HEK293 (cell line): ENCODE data around the gene PPP1R1B.

Experiments used
- GLIS2 ChIP-seq: fragments of 450-650 bp; formaldehyde crosslinking; IDR thresholded peaks from 2 replicates; pipeline ENCODE4 v1.5.1; 2016; ENCODE audit warnings: missing biosample characterization, missing genetic modification characterization
- HOXC10 ChIP-seq: sonication (generic); formaldehyde crosslinking; IDR thresholded peaks from 2 replicates; pipeline ENCODE4 v1.8.1; 2023; ENCODE audit warnings: mild to moderate bottlenecking, missing genetic modification reagents
- MZF1 ChIP-seq: fragments of 450-650 bp; formaldehyde crosslinking; IDR thresholded peaks from 2 replicates; pipeline ENCODE4 v1.5.1; 2017; ENCODE audit warnings: missing biosample characterization, missing genetic modification characterization, borderline replicate concordance
- RBAK ChIP-seq: fragments of 450-650 bp; formaldehyde crosslinking; IDR thresholded peaks from 2 replicates; pipeline ENCODE4 v1.5.1; 2016; ENCODE audit warnings: missing biosample characterization, missing genetic modification characterization
- ZBTB17 ChIP-seq: fragments of 450-650 bp; formaldehyde crosslinking; IDR thresholded peaks from 2 replicates; pipeline ENCODE4 v1.5.1; 2016; ENCODE audit warnings: missing biosample characterization, missing genetic modification characterization
- ZBTB7A ChIP-seq: fragments of 450-650 bp; formaldehyde crosslinking; IDR thresholded peaks from 2 replicates; pipeline ENCODE4 v1.5.1; 2016; ENCODE audit warnings: low read depth, missing biosample characterization, missing genetic modification characterization
- ZFP3 ChIP-seq: fragments of 450-650 bp; formaldehyde crosslinking; IDR thresholded peaks from 2 replicates; pipeline ENCODE4 v1.5.1; 2016; ENCODE audit warnings: low read depth, missing biosample characterization, missing genetic modification characterization
- ZNF23 ChIP-seq: fragments of 450-650 bp; formaldehyde crosslinking; IDR thresholded peaks from 2 replicates; pipeline ENCODE4 v1.5.1; 2016; ENCODE audit warnings: missing biosample characterization, missing genetic modification characterization, borderline replicate concordance
- ZNF37A ChIP-seq: fragments of 450-650 bp; IDR thresholded peaks from 2 replicates; pipeline ENCODE4 v1.5.1; 2018; ENCODE audit warnings: missing biosample characterization, missing genetic modification characterization
- ZNF404 ChIP-seq: fragments of 450-650 bp; formaldehyde crosslinking; IDR thresholded peaks from 2 replicates; pipeline ENCODE4 v1.5.1; 2017; ENCODE audit warnings: missing biosample characterization, missing genetic modification characterization
- ZNF423 ChIP-seq: fragments of 450-650 bp; formaldehyde crosslinking; IDR thresholded peaks from 2 replicates; pipeline ENCODE4 v1.5.1; 2016; ENCODE audit warnings: missing biosample characterization, missing genetic modification characterization
- ZNF510 ChIP-seq: fragments of 450-650 bp; formaldehyde crosslinking; IDR thresholded peaks from 2 replicates; pipeline ENCODE4 v1.5.1; 2018; ENCODE audit warnings: mild to moderate bottlenecking, missing genetic modification characterization, missing biosample characterization; ENCODE audit not compliant: insufficient replicate concordance
- ZNF600 ChIP-seq: fragments of 450-650 bp; formaldehyde crosslinking; IDR thresholded peaks from 2 replicates; pipeline ENCODE4 v1.5.1; 2016; ENCODE audit warnings: missing biosample characterization, missing genetic modification characterization
- ZNF621 ChIP-seq: fragments of 450-650 bp; formaldehyde crosslinking; IDR thresholded peaks from 2 replicates; pipeline ENCODE4 v1.5.1; 2017; ENCODE audit warnings: missing biosample characterization, missing genetic modification characterization
- ZNF692 ChIP-seq: fragments of 450-650 bp; formaldehyde crosslinking; IDR thresholded peaks from 2 replicates; pipeline ENCODE4 v1.5.1; 2016; ENCODE audit warnings: missing biosample characterization, missing genetic modification characterization
- ZNF76 ChIP-seq: fragments of 450-650 bp; formaldehyde crosslinking; IDR thresholded peaks from 2 replicates; pipeline ENCODE4; 2016; ENCODE audit warnings: low read depth, missing biosample characterization, missing genetic modification characterization, borderline replicate concordance
- TF ChIP-seq, protein P1 (sequence below): fragments of 450-650 bp; formaldehyde crosslinking; IDR thresholded peaks from 2 replicates; pipeline ENCODE4 v1.5.1; 2017; ENCODE audit warnings: missing biosample characterization, missing genetic modification characterization
- TF ChIP-seq, protein P2 (sequence below): fragments of 450-650 bp; formaldehyde crosslinking; IDR thresholded peaks from 2 replicates; pipeline ENCODE4 v1.5.1; 2016; ENCODE audit warnings: missing biosample characterization, missing genetic modification characterization
- TF ChIP-seq, protein P3 (sequence below): fragments of 450-650 bp; formaldehyde crosslinking; IDR thresholded peaks from 2 replicates; pipeline ENCODE4 v1.5.0; 2017; ENCODE audit warnings: missing biosample characterization, missing genetic modification characterization, borderline replicate concordance
- TF ChIP-seq, protein P4 (sequence below): fragments of 450-650 bp; formaldehyde crosslinking; IDR thresholded peaks from 2 replicates; pipeline ENCODE4 v1.5.1; 2017; ENCODE audit warnings: missing biosample characterization, missing genetic modification characterization

Gene PPP1R1B

GRCh38 chr17:39621523-39622379 is 5.0 kb upstream of the PPP1R1B start (continued):
- TF ChIP-seq, protein P1, sequence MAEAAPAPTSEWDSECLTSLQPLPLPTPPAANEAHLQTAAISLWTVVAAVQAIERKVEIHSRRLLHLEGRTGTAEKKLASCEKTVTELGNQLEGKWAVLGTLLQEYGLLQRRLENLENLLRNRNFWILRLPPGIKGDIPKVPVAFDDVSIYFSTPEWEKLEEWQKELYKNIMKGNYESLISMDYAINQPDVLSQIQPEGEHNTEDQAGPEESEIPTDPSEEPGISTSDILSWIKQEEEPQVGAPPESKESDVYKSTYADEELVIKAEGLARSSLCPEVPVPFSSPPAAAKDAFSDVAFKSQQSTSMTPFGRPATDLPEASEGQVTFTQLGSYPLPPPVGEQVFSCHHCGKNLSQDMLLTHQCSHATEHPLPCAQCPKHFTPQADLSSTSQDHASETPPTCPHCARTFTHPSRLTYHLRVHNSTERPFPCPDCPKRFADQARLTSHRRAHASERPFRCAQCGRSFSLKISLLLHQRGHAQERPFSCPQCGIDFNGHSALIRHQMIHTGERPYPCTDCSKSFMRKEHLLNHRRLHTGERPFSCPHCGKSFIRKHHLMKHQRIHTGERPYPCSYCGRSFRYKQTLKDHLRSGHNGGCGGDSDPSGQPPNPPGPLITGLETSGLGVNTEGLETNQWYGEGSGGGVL: no peak
- peak; percentile 80 for TF ChIP-seq ZBTB17 (tag by site-specific recombination)
- 0 out of 2 replicates have a peak, but pooled peaks have one; percentile 41 for TF ChIP-seq ZNF692 (tag by site-specific recombination)
- TF ChIP-seq ZBTB7A (tag by site-specific recombination): 0 out of 2 replicates have a peak, but pooled peaks have one; percentile 24
- TF ChIP-seq ZNF76 (tag by site-specific recombination): peak; percentile 27; the same call in 1 of the 2 replicates
- peak; percentile 57 for TF ChIP-seq ZNF600 (tag by site-specific recombination)
- TF ChIP-seq, protein P2, sequence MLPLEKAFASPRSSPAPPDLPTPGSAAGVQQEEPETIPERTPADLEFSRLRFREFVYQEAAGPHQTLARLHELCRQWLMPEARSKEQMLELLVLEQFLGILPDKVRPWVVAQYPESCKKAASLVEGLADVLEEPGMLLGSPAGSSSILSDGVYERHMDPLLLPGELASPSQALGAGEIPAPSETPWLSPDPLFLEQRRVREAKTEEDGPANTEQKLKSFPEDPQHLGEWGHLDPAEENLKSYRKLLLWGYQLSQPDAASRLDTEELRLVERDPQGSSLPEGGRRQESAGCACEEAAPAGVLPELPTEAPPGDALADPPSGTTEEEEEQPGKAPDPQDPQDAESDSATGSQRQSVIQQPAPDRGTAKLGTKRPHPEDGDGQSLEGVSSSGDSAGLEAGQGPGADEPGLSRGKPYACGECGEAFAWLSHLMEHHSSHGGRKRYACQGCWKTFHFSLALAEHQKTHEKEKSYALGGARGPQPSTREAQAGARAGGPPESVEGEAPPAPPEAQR (tag by site-specific recombination): no peak
- TF ChIP-seq, protein P3, sequence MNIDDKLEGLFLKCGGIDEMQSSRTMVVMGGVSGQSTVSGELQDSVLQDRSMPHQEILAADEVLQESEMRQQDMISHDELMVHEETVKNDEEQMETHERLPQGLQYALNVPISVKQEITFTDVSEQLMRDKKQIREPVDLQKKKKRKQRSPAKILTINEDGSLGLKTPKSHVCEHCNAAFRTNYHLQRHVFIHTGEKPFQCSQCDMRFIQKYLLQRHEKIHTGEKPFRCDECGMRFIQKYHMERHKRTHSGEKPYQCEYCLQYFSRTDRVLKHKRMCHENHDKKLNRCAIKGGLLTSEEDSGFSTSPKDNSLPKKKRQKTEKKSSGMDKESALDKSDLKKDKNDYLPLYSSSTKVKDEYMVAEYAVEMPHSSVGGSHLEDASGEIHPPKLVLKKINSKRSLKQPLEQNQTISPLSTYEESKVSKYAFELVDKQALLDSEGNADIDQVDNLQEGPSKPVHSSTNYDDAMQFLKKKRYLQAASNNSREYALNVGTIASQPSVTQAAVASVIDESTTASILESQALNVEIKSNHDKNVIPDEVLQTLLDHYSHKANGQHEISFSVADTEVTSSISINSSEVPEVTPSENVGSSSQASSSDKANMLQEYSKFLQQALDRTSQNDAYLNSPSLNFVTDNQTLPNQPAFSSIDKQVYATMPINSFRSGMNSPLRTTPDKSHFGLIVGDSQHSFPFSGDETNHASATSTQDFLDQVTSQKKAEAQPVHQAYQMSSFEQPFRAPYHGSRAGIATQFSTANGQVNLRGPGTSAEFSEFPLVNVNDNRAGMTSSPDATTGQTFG (tag by site-specific recombination): no peak
- TF ChIP-seq ZNF23: no peak
- TF ChIP-seq ZNF621 (tag by site-specific recombination): no peak
- TF ChIP-seq, protein P4, sequence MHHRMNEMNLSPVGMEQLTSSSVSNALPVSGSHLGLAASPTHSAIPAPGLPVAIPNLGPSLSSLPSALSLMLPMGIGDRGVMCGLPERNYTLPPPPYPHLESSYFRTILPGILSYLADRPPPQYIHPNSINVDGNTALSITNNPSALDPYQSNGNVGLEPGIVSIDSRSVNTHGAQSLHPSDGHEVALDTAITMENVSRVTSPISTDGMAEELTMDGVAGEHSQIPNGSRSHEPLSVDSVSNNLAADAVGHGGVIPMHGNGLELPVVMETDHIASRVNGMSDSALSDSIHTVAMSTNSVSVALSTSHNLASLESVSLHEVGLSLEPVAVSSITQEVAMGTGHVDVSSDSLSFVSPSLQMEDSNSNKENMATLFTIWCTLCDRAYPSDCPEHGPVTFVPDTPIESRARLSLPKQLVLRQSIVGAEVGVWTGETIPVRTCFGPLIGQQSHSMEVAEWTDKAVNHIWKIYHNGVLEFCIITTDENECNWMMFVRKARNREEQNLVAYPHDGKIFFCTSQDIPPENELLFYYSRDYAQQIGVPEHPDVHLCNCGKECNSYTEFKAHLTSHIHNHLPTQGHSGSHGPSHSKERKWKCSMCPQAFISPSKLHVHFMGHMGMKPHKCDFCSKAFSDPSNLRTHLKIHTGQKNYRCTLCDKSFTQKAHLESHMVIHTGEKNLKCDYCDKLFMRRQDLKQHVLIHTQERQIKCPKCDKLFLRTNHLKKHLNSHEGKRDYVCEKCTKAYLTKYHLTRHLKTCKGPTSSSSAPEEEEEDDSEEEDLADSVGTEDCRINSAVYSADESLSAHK (tag by site-specific recombination): no peak
- no peak for TF ChIP-seq ZFP3 (tag by site-specific recombination)
- TF ChIP-seq ZNF37A: no peak
- no peak for TF ChIP-seq RBAK (tag by site-specific recombination)
- no peak for TF ChIP-seq MZF1 (tag by site-specific recombination)
- TF ChIP-seq GLIS2 (tag by site-specific recombination): peak; percentile 54; the same call in 1 of the 2 replicates
- no peak for TF ChIP-seq ZNF404 (tag by site-specific recombination)
- peak; percentile 71; the same call in 1 of the 2 replicates for TF ChIP-seq ZNF423 (tag by site-specific recombination)
- no peak for TF ChIP-seq ZNF510
- no peak for TF ChIP-seq HOXC10 (CRISPR knock-in tag)
